ENCODE data around the gene TARBP2. TPM values are rescaled to one million over a fixed set of nuclear protein-coding genes. Genes with fewer than 3 reads are reported as not detected.

The TARBP2 gene
- total RNA-seq, 4 donors from 2014 or later, result 12.1 to 19.6 (median 17.4) TPM

- 2 to 3% methylated on average over 8 of the region's 17 CpGs for WGBS, 2 donors (ENCODE audit: low coverage in 1 of 2)
- no peaks in the 10 kb centered on the region for H3K27me3 ChIP-seq
- peak; percentile 34 for ATAC-seq
Measured at GRCh38 chr12:53500142-53500775, 824 bp upstream of the TARBP2 start.

GRCh38 chr12:53501615-53502181, 615 bp downstream of the TARBP2 start:
- no peaks in the 10 kb centered on the region for H3K9me3 ChIP-seq
- no peaks in the 10 kb centered on the region for H3K27me3 ChIP-seq
- peak overlapping the region; percentile 64 to 78 for H3K4me3 ChIP-seq
- TF ChIP-seq CTCF (IDR thresholded peaks at IDR 0.05) (no peak), EP300 (IDR thresholded peaks at IDR 0.05) (no peak), POLR2AphosphoS5 (IDR thresholded peaks at IDR 0.05) (no peak), POLR2A (IDR thresholded peaks at IDR 0.05) (no peak)
- WGBS, 2 donors (ENCODE audit: low coverage in 1 of 2), result no CpG with 5 or more reads among the region's 10 CpGs
- H3K36me3 ChIP-seq, result peaks cover 0 to 36% of the 10 kb centered on the region in 2 donors
- ATAC-seq, result no peak
- peaks cover 0 to 58% (median 19%) of the 10 kb centered on the region in 3 donors for H3K4me1 ChIP-seq
- peak overlapping the region; percentile 68 to 98 (median 92) for H3K27ac ChIP-seq

More at GRCh38 chr12:53500142-53500775, 824 bp upstream of the TARBP2 start:
- peaks cover 0 to 71% (median 25%) of the 10 kb centered on the region in 3 donors for H3K4me1 ChIP-seq
- H3K36me3 ChIP-seq, result peaks cover 0 to 22% of the 10 kb centered on the region in 2 donors
- H3K27ac ChIP-seq, result peak overlapping the region; percentile 91 to 99 (median 96)
- peak overlapping the region; percentile 78 to 87 for H3K4me3 ChIP-seq
- no peak for TF ChIP-seq EP300 (IDR thresholded peaks at IDR 0.05)
- peak; percentile 97 for TF ChIP-seq POLR2AphosphoS5 (IDR thresholded peaks at IDR 0.05)
- TF ChIP-seq POLR2A (IDR thresholded peaks at IDR 0.05), result peak; percentile 96 to 98
- no peaks in the 10 kb centered on the region for H3K9me3 ChIP-seq

- WGBS, 2 donors (ENCODE audit: low coverage in 1 of 2), result 43 to 100% methylated on average over 1 to 9 of the region's 9 CpGs
- H3K4me1 ChIP-seq, result peaks cover 0 to 52% (median 19%) of the 10 kb centered on the region in 3 donors
- no peaks in the 10 kb centered on the region for H3K27me3 ChIP-seq
- no peaks in the 10 kb centered on the region for H3K9me3 ChIP-seq
- peak overlapping the region in 1 of 2 donors; percentile 78 for H3K4me3 ChIP-seq
- no peak for TF ChIP-seq EP300 (IDR thresholded peaks at IDR 0.05)
- TF ChIP-seq POLR2A (IDR thresholded peaks at IDR 0.05), result no peak
- no peak for ATAC-seq
- H3K36me3 ChIP-seq, result peaks cover 0 to 42% of the 10 kb centered on the region in 2 donors
- H3K27ac ChIP-seq, result peak overlapping the region in 3 of 4 donors; percentile 91 to 98 (median 94)
Measured at GRCh38 chr12:53502331-53502730, 1.2 kb downstream of the TARBP2 start.

GRCh38 chr12:53502983-53503728, 2.1 kb downstream of the TARBP2 start:
- Histone ChIP-seq H3K4me3 (no peak overlapping the region), H3K27ac (peak overlapping the region in 3 of 4 donors; percentile 17 to 98 (median 94)), H3K4me1 (peaks cover 0 to 45% (median 19%) of the 10 kb centered on the region in 3 donors), H3K36me3 (peaks cover 0 to 48% of the 10 kb centered on the region in 2 donors), H3K27me3 (no peaks in the 10 kb centered on the region), H3K9me3 (no peaks in the 10 kb centered on the region)
- WGBS, 2 donors (ENCODE audit: low coverage in 1 of 2), result 73 to 100% methylated on average over 4 to 6 of the region's 10 CpGs
- ATAC-seq, result no peak
- TF ChIP-seq POLR2AphosphoS5 (IDR thresholded peaks at IDR 0.05) (no peak), POLR2A (IDR thresholded peaks at IDR 0.05) (no peak), CTCF (IDR thresholded peaks at IDR 0.05) (no peak), EP300 (IDR thresholded peaks at IDR 0.05) (no peak)

GRCh38 chr12:53504004-53504920, 3.2 kb downstream of the TARBP2 start:
- peaks cover 0 to 48% of the 10 kb centered on the region in 2 donors for H3K36me3 ChIP-seq
- H3K9me3 ChIP-seq, result no peaks in the 10 kb centered on the region
- TF ChIP-seq EP300 (IDR thresholded peaks at IDR 0.05) (no peak), POLR2A (IDR thresholded peaks at IDR 0.05) (no peak), CTCF (IDR thresholded peaks at IDR 0.05) (no peak), POLR2AphosphoS5 (IDR thresholded peaks at IDR 0.05) (no peak)
- no peak for ATAC-seq
- peaks cover 0 to 42% (median 13%) of the 10 kb centered on the region in 3 donors for H3K4me1 ChIP-seq
- WGBS, 2 donors (ENCODE audit: low coverage in 1 of 2), result 56 to 86% methylated on average over 5 to 10 of the region's 14 CpGs
- H3K27me3 ChIP-seq, result no peaks in the 10 kb centered on the region
- no peak overlapping the region for H3K4me3 ChIP-seq
- H3K27ac ChIP-seq, result peak overlapping the region in 2 of 4 donors; percentile 3 to 41

All from gastroesophageal sphincter (tissue), 4 donors.